Choroid plexus epithelial cell (primary cell): ENCODE data around the gene RASAL2.
A peak's percentile ranks its signal among the peaks of the same experiment; 100 is the strongest.
"Not testable (repeated sequence)": the region's sequence is repeated elsewhere in the genome, so short reads cannot be mapped to it uniquely, and the experiment has no call there.

Source experiments
- DNase-seq: peaks from one replicate; pipeline ENCODE4 v3.0.0-alpha.2; 2010; ENCODE audit warnings: low read depth
- H3K4me3 ChIP-seq: 2 replicates; pipeline ENCODE4 v1.5.1; 2011; ENCODE audit warnings: low read depth, mild to moderate bottlenecking, control low read depth, low read length, moderate library complexity
- CTCF ChIP-seq: conservative IDR thresholded peaks from 2 replicates; pipeline ENCODE4 v1.5.1; 2011; ENCODE audit warnings: low read depth, mild to moderate bottlenecking, control low read depth, inconsistent platforms, low read length, moderate library complexity

The RASAL2 gene

GRCh38 chr1:178382372-178382771 is 288.5 kb downstream of the RASAL2 start:
- H3K4me3 ChIP-seq: no peak overlapping the region
- DNase-seq: no peak
- TF ChIP-seq CTCF: no peak

GRCh38 chr1:178385662-178386061 is 291.8 kb downstream of the RASAL2 start:
- no peak for TF ChIP-seq CTCF
- DNase-seq: no peak
- no peak overlapping the region for H3K4me3 ChIP-seq

GRCh38 chr1:178388418-178389145 is 294.7 kb downstream of the RASAL2 start:
- TF ChIP-seq CTCF: no peak
- peak; percentile 53 for DNase-seq
- H3K4me3 ChIP-seq: peak overlapping the region; percentile 3

- TF ChIP-seq CTCF: no peak
- peak; percentile 46 for DNase-seq
- H3K4me3 ChIP-seq: no peak overlapping the region
Observed at GRCh38 chr1:178389441-178389840, 295.5 kb downstream of the RASAL2 start.

GRCh38 chr1:178390280-178390679 is 296.4 kb downstream of the RASAL2 start:
- not testable (repeated sequence) for DNase-seq, H3K4me3 ChIP-seq

GRCh38 chr1:178393370-178393769 is 299.5 kb downstream of the RASAL2 start:
- DNase-seq: no peak
- TF ChIP-seq CTCF: no peak
- H3K4me3 ChIP-seq: no peak overlapping the region

- H3K4me3 ChIP-seq: no peak overlapping the region
- TF ChIP-seq CTCF: no peak
- no peak for DNase-seq
Observed at GRCh38 chr1:178396789-178397188, 302.9 kb downstream of the RASAL2 start.

- H3K4me3 ChIP-seq: no peak overlapping the region
- DNase-seq: no peak
- TF ChIP-seq CTCF: no peak
Observed at GRCh38 chr1:178397678-178398077, 303.8 kb downstream of the RASAL2 start.
